Anterior cingulate cortex (tissue), 58 donors: ENCODE data around the gene GPR17.

Source experiments
- DNase-seq, 58 donors: peaks; one replicate each; lab custom pipeline; 2025; lab: John Stamatoyannopoulos, UW

GPR17 gene

GRCh38 chr2:127663566-127664064 is 17.7 kb downstream of the GPR17 start:
- DNase-seq, result no peak

DNA sequence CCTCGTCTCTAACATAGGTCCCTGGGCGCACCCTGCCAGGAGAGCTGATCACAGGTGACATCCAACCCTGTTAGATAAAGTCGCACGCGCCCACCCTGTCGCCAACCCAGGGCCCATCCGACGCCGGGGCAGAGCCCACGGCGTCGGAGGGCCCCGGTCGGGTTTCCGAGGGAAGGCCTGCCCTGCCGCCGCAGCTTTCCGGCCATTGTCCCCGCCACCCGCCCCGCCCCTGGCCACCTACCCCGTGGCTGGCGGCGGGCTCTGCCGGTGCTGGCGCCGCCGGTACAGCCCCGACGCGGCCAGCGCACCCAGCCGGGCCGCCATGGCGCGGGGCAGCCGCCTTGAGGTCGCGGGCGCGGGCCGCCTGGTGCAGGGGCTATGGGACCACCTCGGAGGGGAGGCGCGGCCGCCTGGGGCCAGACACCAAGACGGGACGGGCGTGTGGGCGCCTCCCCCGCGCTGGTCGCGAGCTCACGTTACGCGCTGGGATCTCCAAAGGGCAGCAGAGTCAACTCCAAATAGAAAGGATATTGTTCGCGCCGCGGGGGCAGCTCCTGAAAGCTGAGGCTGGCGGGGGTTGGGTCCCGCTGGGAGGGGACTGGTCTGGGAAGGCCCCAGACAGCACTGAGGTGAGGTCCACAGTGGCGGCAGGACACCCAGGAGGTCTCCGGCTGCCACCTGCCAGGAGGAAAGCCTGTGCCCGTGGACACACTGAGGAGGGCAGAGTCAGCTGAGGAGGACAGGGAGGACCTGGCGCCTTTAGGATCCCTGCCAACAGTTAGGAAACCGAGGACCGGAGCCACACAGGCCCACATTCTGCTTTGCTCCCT is 18.3 kb downstream of the GPR17 start:
- no peak for DNase-seq

DNA sequence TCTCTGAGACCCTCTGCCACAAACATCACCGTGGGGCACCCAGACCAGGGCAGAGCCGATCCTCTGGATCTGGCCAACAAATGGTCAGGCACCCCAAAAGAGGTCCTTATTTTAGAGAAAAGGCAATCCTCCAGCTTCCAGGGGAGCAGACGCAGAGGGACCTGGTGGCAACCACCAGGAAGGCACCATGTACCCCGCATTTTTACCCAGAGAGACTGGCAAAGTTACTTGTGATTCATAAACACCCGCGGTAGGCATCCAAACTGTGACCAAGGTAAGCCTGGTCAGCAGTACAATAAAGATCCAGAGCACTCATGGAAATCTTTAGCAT is 18.9 kb downstream of the GPR17 start:
- no peak for DNase-seq

GRCh38 chr2:127665267-127665893 is 19.4 kb downstream of the GPR17 start:
- DNase-seq, result no peak

- no peak for DNase-seq
These were observed 23.1 kb downstream of the GPR17 start for GRCh38 chr2:127669056-127669455.

DNA sequence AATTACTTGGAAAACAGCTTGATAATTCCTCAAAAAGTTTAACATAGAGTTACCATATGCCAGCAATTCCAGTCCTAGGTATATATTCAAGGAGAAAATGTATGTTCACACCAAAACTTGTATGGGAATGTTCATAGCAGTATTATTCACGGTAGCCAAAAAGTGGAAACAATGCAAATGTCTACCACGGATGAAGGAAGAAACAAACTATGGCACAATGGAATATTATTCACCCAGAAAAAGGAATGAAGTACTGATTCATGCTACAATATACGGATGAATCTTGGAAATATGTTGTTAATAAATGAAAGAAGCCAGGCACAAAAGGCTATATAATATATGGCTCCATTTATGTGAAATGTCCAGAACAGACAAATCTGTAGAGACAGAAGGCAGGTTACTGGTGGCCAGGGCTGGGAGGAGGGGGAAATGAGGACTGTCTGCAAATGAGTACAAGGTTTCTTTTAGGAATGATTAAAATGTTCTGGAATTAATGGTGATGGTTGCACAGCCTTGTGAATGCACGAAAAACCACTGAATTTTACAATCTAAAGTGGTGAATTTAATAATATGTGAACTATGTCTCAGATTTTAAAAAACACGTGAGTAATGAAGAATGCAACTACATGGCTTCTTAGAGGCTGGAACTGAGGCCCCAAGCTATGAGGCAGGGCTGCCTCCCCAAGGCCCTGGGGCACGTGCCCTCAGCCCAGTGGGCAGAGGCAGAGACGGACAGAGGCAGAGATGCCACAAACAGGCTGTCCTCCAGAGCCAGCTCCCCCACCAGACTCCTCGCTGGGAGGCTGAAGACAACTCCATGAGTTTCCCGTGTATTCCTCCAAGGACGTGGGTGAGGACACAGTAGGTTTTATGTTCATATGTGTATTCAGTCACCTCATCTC is 24.4 kb downstream of the GPR17 start:
- no peak for DNase-seq

DNA sequence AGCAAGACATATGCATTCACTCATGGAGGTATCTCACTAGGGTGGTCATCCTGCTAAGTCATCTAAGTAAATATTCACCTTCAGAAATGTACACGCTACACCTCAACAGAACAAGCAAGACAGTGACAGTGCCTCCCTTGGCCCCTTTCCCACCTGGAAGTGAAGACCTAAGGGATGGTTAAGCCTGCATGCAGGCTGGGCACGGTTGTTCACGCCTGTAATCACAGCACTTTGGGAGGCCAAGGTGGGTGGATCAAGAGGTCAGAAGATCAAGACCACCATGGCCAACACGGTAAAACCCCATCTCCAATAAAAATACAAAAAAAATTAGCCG is 25.0 kb downstream of the GPR17 start:
- DNase-seq, result no peak

GRCh38 chr2:127671557-127672302 is 25.8 kb downstream of the GPR17 start:
- DNase-seq, result no peak

DNA sequence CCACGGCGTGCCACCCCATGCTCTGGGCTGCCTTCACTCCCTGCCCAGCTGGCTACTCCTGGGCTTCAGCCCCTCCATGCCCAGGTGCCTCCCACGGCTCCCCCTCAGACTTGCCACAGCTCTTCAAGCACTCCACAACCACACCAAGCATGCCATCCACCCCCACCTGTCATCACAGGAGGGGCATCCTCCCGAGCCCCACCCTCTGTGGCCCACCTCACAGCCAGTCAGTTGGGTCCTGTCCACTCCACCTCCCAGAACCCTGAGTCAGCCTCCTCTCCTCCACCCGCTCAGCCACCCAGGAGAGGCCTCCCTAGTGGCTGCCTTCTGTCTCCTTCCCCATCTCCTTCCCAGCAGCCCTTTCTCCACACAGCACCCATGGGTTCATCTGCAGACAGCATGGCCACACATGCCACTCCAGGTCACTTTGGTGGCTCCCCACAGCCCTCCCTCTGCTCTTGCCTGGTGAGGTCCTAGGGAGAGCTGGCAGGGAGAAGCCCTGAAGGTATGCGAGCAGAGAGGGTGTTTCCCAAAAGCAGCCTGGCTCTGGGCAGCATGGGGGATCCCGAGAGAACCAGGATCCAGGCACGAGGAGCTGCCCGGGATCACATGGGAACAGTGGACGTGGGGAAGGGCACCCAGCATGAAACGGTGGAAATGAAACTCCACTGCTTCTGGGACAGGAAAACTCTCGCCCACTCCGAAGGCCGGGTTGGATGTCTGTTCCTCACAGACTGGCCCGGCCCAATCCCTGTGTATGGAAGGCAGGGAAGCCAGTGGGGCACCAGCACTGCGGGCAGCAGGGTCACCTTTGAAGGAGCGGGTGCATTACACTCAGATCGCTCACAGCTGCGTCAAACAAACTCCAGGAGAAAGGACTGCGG is 26.6 kb downstream of the GPR17 start:
- no peak for DNase-seq

GRCh38 chr2:127673291-127674069 is 27.5 kb downstream of the GPR17 start:
- DNase-seq, result no peak

DNA sequence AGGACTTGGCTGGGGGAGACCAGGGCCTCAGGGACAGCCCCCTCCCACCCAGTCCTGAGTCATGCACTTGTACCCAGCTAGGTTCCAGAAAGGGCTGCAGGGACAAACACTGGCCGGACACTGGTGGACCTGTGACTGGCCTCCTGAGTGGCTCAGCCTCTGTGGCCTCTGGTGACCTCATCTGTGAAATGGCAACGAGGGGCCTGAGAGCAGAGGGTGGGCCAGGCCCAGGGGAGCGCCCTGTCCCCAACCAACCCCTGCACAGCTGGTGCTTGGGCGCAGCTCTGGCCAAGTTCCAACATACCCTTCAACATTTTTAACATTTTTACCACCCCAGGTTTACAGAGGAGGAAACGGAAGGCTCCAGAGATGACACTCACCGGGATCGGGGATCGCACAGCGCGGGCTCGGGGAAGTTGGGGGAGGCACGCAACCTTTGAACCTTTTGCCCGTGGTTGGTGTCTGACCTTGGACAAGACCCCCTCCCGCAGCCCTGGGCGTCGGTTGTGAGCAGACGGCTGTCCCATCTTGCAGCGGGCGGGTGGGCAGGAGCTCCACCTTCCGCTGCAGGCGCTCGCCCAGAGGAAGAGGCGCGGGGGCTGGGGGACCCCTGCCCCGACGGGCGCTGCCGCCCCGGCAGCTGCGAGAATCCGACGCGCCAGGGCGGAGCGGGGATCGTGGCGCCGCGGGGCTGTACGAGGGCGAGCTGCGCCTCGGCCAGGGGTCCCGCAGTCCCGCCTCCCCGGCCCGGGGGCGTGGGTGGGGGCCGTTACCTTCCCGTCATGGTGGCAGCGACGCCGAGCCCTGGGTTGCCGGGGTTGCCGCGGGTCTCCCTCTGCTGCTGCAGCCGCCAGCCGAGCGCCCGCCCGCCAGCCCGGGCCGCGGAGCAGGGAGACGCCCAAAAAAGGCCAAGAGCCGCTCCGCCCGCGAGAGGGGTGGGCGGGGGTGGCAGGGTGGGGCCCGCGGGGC is 28.6 kb downstream of the GPR17 start:
- DNase-seq, result peak in 1 of 58 donors; percentile 43

GRCh38 chr2:127675331-127676261 is 29.6 kb downstream of the GPR17 start, which contains the start of gene LIMS2:
LIMS2 (minus strand) TSS chr2:127675530; CDS start chr2:127675024, 506 bp downstream.
- peak in 2 of 58 donors; percentile 20 to 29 for DNase-seq

GRCh38 chr2:127676906-127677305 is 31.0 kb downstream of the GPR17 start:
- no peak for DNase-seq

GRCh38 chr2:127678531-127678930 is 32.6 kb downstream of the GPR17 start:
- DNase-seq, result no peak

GRCh38 chr2:127678991-127679390 is 33.0 kb downstream of the GPR17 start:
- DNase-seq, result no peak
